Stimulated activated naive CD8-positive, alpha-beta T cell treated with anti-CD3 and anti-CD28 coated beads, Interleukin-15, Interleukin-2, amounts not matched to agents 100 U/mL and 50 U/mL, for 24 hours (primary cell): ENCODE results near the gene KIF7.

Source experiments
- ATAC-seq: fragments of 150-1000 bp; cut with Tn5 transposase; one replicate; pipeline ENCODE4 v1.10.0; 2021
- DNase-seq: peaks from one replicate; pipeline ENCODE4 v3.0.0; 2021

Gene KIF7

DNA sequence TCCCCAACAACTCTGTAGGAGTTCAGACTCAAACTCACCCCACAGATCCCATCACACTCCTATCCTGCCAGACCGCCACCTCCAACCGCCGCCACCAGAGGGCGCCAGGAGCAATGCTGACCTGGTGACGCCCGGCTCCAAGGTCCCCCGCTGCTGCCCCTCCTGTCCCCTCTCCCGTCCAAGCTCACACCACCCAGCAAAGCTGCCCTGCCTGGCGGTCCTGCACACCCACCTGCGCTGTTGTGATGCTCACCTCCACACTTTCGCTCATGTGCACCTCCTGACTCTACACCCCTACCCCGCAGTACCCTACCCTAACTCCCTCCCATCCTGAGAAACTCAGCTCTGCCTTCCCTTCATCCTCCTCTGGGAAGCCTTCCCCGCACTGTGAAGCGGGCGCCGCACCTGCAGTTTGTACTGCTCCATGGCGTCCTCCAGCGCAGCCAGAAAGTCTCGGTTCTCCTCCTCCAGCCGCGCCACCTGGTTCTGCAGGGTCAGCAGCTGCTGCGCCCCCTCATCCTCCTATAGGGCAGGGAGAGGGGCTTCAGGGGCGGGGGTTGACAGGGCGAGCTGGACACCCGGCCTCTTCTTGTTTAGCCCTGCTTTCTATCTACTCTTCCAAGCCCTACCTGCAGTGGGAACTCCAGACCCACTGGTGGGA lies 7.9 kb downstream of the KIF7 start:
- DNase-seq (peak; percentile 87), ATAC-seq (peak; percentile 72)

DNA sequence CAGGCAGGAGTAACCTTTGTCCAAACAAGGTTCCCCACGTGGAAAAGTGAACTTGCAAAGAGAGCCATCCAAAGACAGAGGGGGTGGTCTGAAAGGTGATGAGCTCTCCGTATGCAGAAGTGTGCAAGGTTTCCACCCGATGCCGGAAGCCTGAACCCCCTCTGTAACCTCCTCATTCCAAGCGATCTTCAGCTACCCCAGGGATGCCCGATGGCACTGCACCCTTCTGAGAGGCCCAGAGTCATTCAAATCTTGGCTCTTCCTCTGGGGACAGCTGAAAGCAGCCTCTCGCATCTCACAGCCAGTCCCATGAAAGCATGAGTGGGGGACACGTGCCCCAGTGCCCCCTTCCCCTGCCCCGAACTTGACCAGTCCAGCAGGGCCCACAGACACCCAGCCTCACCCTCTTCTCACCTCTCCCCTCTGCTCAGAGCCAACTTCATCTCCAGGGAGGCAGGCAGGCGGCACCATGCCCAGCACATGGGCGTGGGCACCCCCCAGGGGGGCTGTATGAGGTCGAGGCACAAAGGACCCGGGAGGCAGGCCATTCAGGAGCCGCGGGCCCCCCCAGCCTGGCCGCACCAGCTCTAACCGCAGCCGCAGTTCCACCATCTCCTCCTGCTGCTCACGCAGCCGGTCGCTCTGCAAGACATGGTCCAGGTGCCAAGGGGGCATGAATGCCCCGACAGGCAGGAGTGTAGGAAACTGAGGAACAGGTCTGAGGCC lies 8.7 kb downstream of the KIF7 start:
- ATAC-seq, result peak; percentile 21

DNA sequence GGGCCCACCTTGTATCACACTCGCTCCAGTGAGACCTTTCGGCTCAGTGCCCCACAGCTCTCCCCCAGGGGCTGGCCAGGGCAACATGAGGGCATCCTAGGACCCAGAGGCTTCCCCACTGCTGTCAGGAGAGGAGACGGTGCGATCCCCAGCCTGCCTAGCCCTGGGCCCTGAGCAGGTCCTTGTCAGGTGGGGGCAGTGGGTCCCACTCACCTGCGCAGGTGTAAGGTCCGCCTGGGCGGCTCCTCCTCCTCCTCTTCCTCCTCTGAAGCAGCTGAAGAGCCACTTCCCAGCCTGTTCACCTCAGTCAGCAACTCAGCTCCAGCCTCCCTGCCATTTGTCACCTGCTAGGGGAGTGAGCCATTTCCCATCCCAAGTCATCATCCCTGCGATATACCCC lies 9.6 kb downstream of the KIF7 start:
- no peak for ATAC-seq
- no peak for DNase-seq

More for the DNA sequence above, 8.7 kb downstream of the KIF7 start:
- DNase-seq, result no peak

DNA sequence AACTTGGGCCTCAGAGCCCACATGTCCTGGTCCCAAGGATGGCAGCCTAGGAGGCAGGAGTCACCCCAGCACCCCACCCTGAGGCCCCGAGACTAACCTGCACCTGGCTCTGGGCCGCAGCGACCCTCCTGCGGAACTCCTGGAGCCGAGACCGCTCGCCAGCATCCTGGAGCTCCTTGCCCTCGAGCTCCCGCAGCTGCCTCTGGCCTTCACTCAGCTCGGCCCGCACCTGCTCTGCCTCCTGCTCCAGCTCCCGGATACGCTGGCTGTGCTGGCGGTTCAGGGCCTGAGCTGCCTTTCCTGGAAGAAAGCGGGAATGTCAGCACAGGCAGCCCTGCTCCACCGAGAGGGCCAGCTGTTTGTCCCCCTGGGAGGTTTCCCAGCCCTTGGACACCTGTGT lies 13.2 kb downstream of the KIF7 start:
- no peak for ATAC-seq
- no peak for DNase-seq

DNA sequence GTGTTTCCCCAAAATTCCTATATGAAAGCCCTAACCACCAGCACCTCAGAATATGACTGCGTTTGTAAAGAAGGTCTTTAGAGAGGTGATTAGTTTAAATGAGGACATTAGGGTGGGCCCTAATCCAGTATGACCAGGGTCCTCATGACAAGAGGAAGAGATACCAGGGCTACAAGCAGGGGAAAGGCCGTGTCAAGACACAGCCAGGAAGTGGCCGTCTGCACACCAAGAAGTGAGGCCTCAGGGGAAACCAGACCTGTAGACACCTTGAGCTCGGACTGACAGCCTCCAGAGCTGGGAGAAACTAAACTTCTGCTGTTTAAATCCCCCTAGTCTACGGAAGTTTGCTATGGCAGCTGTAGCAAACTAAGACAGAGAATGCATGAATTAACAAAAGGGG lies 14.2 kb downstream of the KIF7 start:
- DNase-seq (no peak), ATAC-seq (no peak)

DNA sequence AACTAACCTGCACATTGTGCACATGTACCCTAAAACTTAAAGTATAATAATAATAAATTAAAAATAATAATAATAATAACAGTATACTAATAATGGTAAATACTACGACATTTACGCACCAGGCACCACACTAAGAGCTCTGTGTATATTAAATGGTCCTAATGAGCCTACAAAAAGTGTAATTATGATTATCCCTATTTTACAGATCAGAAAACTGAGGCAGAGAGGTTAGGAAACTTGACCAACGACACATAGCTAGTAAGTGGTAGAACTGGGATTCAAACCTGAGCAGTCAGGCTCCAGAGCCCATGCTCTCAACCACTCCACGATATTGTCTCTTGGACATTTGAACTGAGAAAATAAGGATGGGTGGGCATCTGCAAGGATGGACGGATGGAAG lies 15.0 kb downstream of the KIF7 start:
- no peak for ATAC-seq
- no peak for DNase-seq

DNA sequence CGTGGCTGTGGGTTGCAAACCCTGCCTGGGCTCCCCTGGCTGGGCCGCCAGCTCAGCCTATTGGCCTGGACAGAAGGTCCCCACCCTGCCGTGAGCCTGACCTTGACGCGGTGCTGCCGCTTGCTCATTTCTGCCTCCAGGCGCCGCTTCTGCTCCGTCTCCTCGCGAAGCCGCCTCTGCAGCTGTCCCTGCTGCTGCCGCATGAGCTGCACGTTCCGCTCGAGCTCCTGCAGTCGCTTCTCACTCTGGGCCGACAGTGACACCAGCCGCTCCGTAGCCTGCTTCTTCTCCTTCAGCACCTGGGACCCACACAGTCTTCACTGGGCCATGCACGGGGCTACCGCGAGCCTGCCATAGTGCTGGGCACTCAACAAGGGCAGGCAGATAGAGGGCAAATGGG lies 21.7 kb downstream of the KIF7 start:
- DNase-seq (no peak), ATAC-seq (no peak)

DNA sequence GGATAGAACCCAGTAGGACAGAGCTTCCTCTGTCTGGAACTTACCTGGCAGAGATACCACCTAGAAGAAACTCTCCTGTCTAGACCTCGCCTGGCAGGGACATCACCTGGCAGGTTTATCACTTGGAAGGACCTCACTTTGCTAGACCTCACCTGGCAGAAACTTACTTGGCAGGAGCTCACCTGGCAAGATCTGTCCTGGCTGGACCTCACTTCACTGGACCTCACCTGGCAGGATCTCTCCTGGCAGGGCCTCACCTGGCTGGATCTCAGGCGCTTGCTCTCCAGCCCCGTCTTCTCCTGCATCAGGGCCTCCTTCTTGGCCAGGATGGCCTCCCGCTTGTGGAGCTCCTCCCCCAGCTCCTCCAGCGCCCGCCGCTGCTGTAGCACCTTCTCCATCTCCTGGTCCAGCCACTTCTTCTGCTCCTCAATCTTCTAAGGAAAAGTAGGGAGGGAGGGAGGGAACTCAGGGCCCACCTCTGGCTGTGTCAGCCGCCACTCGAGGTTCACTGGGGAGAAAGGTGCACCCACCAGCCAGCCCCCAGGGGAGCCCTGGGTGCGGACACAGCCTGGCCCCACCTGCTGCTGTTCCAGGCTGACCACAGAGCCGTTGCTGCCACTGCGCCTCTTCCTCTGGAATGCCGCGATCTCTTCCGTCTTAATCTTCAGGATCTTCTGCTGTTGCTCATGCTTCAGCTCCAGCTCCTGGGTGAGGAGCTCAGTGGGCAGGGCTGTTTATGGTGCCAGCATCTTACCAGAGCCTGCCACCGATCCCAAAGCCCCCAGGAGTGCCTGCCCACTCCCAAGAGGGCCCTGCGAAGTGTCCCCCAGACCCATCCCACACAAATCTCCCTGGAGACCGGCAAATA lies 22.5 kb downstream of the KIF7 start:
- no peak for DNase-seq
- no peak for ATAC-seq

DNA sequence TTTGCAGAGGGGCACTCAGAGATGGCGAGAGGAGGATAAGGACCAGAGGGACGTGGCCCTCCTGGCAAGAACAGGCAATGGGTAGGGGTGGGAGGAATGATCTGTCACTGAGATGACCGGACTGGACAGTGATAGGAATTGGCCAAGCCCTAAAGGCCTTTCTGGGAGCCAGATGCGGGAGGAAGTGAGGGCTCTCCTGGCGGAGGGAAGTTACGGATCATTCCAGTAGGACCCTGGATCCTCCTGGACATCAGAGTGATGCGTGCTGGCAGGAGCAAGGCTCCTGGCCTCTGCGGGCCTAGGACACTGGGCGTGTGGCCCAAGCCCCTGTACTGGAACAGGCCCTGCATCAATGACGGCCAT lies 23.4 kb downstream of the KIF7 start:
- ATAC-seq, result no peak
- no peak for DNase-seq

DNA sequence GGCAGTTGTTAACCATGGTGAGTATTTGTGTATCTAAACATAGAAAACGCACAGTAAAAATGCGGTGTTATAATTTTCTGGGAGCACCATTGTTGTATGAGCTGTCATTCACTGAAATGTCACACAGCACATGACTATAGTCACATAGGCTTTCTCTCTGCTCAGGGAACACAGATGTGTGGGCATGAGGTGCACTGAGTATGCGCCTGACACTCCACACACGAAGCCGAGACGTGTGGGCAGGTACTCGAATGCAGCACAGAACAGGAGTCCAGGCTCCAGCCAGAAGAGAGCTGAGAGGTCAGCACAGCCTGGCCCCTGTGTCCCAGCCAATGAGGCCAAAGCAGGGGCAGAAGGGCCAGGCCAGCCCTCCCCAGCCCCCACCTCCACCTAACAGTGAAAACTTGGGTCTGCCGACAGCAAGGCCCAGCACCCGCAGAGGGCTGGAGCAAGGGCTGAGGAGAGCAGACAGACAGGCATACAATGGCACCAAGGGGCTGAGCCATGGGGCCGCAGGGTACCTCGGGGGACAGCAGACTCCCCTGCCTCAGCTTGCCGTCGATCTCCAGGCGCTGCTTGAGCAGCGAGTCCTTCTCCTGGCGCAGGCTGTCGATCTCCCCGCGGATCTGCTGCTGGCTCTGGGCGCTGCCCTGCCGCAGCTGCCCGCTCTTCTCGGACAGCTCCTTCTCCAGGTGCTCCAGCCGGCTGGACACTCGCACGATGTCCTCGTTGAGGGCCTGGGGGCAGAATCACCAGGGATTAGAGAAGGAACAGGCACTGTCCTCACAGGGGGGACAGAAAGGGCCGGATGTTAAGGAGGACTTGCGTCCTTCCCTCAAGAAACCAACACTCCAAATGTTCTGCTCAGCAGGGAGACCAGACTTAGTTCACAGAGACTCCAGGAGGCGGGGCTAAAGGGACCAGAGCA lies 24.0 kb downstream of the KIF7 start:
- DNase-seq, result no peak
- ATAC-seq, result no peak

DNA sequence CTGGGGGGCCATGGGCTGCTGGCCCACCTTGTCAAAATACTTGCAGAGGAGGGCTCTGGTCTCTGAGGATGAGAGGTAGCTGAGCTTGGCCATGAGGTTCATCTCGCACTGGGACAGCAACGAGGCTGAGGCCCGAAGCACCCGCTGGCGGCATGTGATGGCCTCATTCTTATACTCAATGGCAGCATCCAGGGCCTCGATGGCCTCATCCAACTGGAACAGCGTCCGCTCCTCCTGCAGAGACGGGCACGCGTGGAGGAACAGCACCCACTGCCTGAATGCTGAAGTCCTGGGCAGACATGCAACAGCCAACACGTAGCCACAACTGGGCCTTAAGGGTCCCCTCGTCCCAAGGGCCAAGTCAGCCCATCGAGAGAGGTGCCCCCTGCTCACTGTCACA lies 25.0 kb downstream of the KIF7 start:
- ATAC-seq (no peak), DNase-seq (no peak)

DNA sequence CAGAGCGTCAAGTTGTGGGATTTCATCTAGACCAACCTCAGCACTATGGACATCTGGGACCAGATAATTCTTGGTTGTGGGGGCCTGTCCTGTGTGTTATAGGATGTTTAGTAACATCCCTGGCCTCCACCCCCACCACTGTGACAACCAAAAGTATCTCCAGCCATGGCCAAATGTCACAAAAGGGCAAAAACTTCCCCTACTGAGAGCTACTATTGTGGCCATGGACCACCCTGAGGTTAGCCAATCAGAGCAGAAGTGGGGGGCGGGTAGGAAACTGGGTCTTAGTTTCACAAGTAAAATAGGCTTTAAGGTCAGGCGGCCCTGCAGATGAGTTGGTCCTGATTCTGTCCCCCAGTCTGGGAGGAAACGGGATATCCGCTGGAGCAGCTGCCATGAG lies 25.4 kb downstream of the KIF7 start:
- no peak for ATAC-seq
- DNase-seq, result no peak

DNA sequence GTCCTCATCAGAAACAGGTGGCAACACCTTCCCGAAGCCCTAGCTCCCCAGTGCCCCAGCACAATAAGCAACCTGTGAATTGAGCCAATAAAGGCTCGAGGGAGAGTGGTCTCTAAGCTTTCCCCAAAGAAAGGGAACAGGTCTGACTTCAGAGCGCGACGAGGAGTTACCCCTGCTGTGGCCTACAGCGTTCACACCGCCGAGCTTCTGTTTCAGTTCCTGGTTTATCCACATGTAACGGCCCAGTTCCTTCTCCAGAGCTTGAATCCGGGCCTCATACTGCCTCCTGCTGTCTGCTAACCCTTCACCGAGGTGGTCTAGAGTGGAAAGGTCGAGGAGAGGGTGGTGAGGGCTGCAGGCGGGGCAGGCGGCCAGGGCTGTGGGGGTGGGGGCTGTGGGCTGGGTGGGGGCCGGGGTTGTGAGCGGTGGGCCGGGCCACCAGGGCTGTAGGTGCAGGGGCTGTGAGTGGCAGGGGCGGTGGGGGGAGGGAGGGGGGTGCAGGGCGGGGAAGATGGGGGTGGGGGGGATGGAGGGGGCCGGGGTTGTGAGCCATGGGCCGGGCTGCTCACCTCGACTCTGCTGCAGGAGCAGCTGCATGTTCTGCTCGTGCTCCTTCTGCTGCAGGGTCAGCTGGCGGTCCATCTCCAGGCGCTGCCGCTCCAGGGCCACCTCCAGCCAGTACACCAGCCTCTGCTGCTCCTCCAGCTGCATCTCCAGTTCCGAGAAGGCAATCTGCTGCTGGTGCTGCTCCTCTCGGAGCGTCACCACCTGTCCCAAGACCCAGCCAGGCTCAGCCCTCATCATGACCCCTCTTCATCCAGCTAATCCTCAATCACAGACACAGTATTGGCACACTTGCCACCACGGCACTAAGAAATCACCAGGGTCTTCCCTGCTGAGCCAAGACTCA lies 26.2 kb downstream of the KIF7 start:
- ATAC-seq, result no peak
- no peak for DNase-seq

DNA sequence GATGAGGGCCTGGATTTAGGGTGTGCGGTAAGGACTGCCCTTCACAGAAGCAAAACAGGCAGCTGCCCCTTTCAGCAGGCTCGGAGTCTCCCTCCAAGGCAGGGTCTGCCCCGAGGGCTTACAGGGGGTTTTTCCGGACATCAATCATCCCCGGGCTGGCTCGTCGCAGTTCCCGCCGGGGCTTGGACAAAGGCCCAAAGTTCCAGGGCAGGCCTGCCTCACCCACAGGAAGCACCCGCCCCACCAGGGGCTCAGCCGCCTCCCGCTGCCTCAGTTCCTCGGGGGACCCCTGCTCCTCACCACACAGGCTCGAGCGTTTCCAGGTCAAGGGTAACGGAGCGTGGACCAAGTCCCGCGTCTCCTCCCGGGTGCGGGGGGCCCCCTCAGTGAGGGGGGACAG lies 27.0 kb downstream of the KIF7 start:
- ATAC-seq (no peak), DNase-seq (no peak)

DNA sequence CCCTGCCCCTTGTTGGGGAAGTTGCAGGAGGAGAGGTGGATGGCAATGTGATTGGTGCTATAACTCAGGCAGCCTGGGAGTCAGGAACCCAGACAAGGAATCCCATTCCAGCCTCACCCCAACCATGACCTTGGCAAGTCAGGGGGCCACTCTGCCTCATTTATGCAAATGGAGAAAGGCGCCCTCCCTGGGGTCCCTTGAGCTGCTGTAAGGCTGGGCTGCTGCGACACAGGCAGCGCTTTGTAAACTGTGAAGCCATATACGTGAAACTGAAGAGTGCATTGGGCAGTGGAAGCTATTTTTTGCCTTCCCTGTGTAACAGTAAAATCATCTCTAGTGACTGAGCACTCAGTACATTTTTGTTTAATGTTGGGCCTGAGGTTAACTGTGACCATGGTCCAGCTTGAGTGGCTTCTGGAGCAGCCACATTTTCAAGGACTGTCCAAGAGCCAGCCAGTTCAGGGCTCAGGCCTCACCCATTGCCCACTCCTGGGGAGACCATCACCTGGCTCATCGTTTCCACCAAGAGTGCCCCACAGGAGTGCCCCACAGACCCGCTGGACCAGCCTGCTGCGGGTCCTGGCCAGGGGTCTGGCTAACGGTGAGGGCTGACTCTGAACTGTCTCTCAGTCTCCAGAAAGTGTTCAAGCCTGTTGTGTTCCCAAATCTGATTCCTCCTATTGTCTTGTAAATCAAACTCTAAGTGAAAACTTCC lies 27.9 kb downstream of the KIF7 start:
- DNase-seq, result no peak
- no peak for ATAC-seq

DNA sequence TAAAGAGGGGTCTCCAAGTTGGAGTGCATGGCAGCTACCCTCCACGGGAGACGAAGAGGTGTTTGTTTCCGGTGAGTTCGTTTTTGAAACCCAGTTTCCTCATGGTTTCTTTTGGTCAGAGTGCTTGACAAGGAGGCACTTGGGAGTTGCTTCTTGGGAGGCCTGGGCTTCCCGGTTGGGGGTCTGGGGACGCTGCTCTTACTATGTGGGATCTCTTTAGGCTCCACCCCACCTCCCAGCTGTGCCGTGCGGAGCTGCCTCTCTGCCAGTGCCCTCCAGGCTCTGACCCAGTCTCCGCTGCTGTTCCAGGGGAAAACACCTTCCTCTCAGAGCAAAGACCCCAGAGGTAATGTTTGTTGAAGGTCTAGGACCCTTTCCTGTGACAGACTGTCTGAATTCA lies 29.6 kb downstream of the KIF7 start:
- ATAC-seq (no peak), DNase-seq (no peak)

DNA sequence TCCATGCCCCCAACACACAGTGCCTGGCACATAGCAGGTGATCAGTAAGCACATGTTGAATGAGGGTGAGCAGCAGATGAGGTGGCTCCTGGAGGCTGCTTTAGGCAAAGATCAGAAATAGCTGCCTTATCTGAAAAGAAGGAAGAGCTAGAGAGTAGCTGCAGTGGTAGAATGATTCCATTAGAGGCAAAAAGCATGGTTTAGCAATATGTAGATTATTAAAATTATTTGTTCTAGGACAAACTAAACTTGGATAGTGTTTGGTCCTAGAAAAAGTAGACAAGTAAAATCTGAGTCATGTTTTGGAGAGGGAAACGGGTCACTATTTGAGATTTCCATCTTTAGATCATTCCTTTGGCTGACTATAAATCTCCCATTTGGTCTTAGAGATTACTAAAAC lies 32.1 kb downstream of the KIF7 start:
- ATAC-seq, result no peak
- no peak for DNase-seq

DNA sequence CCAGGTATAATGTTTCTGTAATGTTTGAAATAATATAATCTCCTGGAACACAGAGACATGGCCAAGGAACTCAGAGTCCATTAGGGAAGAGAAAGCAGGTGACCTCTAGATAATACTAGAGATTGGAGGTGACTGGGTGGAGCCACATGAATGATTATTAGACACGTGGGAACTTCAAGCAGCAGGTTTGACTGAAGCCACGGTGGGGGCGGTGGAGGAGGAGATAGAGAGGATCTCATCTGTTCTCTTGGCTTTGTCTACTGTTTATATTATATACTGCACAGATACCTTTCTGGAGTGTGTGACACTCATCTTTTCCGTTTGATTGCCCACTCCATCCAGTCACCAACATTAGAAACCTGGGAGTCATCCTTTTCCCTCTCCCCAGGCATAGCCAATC lies 33.7 kb downstream of the KIF7 start:
- ATAC-seq (no peak), DNase-seq (no peak)

DNA sequence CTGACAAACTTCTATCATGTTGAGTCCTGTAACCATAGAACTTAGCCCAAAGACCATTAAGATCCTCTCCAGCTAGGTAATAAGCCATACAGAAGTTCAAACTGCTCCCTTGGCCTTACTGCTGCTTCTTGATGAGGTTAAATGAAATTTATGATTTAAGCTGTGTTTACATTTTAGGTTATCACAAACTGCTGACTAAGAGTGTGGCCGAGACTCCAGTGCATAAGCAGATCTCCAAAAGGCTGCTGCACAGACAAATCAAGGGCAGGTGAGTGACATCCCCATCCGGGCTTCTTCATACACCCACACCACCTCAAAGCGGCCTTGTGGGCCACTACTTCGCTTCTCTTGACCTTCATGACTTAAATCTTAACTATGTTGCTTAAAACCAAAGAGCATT lies 39.0 kb downstream of the KIF7 start:
- DNase-seq (no peak), ATAC-seq (no peak)

DNA sequence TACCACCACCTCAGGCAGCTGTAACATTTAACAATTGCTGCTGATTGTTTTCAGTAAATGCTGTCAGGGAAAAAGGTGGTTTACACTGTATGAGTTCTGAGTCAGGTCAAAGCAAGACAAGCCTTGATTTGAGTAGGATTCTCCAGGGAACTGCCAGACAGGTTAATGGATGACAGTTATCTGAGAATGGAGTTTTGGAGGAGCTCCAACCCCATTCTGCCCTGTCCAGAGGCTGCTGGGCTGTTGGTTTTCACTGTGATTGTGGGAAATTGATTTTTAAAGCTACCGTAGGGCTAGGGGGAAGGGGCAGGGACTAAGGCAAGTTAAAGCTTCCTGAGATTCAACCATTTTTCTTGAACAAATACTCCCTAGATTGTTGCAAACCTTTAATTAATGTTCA lies 40.1 kb downstream of the KIF7 start:
- ATAC-seq (no peak), DNase-seq (no peak)

DNA sequence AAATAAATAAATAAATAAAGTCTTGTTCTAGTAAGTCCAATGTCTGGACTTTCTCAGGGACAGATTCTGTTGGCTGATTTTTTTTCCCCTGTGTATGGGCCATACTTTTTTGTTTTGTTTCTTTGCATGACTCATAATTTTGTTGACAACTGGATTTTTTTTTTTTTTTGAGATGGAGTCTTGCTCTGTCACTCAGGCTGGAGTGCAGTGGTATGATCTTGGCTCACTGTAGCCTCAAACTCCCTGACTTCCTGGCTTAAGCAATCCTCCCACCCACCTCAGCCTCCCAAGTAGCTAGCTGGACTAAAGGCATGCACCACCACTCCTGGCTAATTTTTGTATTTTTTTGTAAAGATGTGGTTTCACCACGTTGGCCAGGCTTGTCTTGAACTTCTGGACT lies 41.1 kb downstream of the KIF7 start:
- DNase-seq, result no peak
- no peak for ATAC-seq
